GM18870 (cell line): Measurements from ENCODE around the gene CXCR2.
"Not testable (repeated sequence)": the region's sequence is repeated elsewhere in the genome, so short reads cannot be mapped to it uniquely, and the experiment has no call there.

ENCODE experiments used
- ATAC-seq: cut with Tn5 transposase; IDR thresholded peaks from one replicate; pipeline ENCODE4 v1.9.1; 2021; ENCODE audit warnings: moderate library complexity; ENCODE audit not compliant: unreplicated experiment

Gene CXCR2

GRCh38 chr2:218129458-218130135, 3.8 kb downstream of the CXCR2 start:
- no peak for ATAC-seq

- ATAC-seq = no peak
These were observed 4.5 kb downstream of the CXCR2 start for GRCh38 chr2:218130377-218130776.

GRCh38 chr2:218130822-218131221, 5.0 kb downstream of the CXCR2 start:
- ATAC-seq = no peak

GRCh38 chr2:218137514-218137913, 11.7 kb downstream of the CXCR2 start:
- ATAC-seq = no peak

- no peak for ATAC-seq
These were observed 12.2 kb downstream of the CXCR2 start for GRCh38 chr2:218138047-218138446.

- ATAC-seq = no peak
These were observed 19.3 kb downstream of the CXCR2 start for GRCh38 chr2:218145124-218145523.

- no peak for ATAC-seq
These were observed 20.2 kb downstream of the CXCR2 start for GRCh38 chr2:218146056-218146455.

- no peak for ATAC-seq
These were observed 23.3 kb downstream of the CXCR2 start for GRCh38 chr2:218149098-218149497.

GRCh38 chr2:218149848-218150440, 24.1 kb downstream of the CXCR2 start:
- ATAC-seq = no peak

GRCh38 chr2:218152172-218152571, 26.3 kb downstream of the CXCR2 start:
- no peak for ATAC-seq

- no peak for ATAC-seq
These were observed 26.9 kb downstream of the CXCR2 start for GRCh38 chr2:218152777-218153176.

- ATAC-seq = no peak
These were observed 30.2 kb downstream of the CXCR2 start for GRCh38 chr2:218155953-218156479.

GRCh38 chr2:218161644-218162043, 35.8 kb downstream of the CXCR2 start:
- ATAC-seq = no peak

- ATAC-seq = no peak
These were observed 37.0 kb downstream of the CXCR2 start for GRCh38 chr2:218162814-218163213.

GRCh38 chr2:218166791-218167190, 41.0 kb downstream of the CXCR2 start, which contains the start of gene CXCR1:
Gene CXCR1 (minus strand): TSS chr2:218166962. CDS start chr2:218165211, 1,751 bp downstream.
- no peak for ATAC-seq

GRCh38 chr2:218168016-218168415, 42.2 kb downstream of the CXCR2 start:
- no peak for ATAC-seq

GRCh38 chr2:218168635-218169462, 43.0 kb downstream of the CXCR2 start:
- ATAC-seq = no peak

GRCh38 chr2:218169757-218170546, 44.1 kb downstream of the CXCR2 start:
- no peak for ATAC-seq

GRCh38 chr2:218171744-218172143, 45.9 kb downstream of the CXCR2 start:
- ATAC-seq = not testable (repeated sequence)

- ATAC-seq = no peak
These were observed 47.0 kb downstream of the CXCR2 start for GRCh38 chr2:218172845-218173244.

- no peak for ATAC-seq
These were observed 54.0 kb downstream of the CXCR2 start for GRCh38 chr2:218179782-218180181.
